KMS-11 (cell line): ENCODE results near the gene MAP3K8.

Experiments used
- H2AFZ ChIP-seq: fragments of 200-600 bp; sonication (generic); 2 replicates; pipeline ENCODE4 v1.6.1; 2016; ENCODE audit warnings: antibody characterized with exemption, mixed run types, low read depth
- H3K27ac ChIP-seq: fragments of 200-600 bp; sonication (generic); 2 replicates; pipeline ENCODE4 v1.6.1; 2016; ENCODE audit warnings: mild to moderate bottlenecking, mixed run types
- H3K27me3 ChIP-seq: fragments of 200-600 bp; sonication (generic); 2 replicates; pipeline ENCODE4 v1.6.1; 2017; ENCODE audit warnings: mild to moderate bottlenecking, low read depth, mixed run types, moderate library complexity; ENCODE audit not compliant: insufficient read depth
- H3K36me3 ChIP-seq: fragments of 200-600 bp; sonication (generic); 2 replicates; pipeline ENCODE4 v1.6.1; 2017; ENCODE audit warnings: mild to moderate bottlenecking, mixed run types; ENCODE audit not compliant: insufficient read depth
- H3K4me1 ChIP-seq: fragments of 200-600 bp; sonication (generic); 2 replicates; pipeline ENCODE4 v1.6.1; 2016; ENCODE audit warnings: mild to moderate bottlenecking, low read depth, mixed run types; ENCODE audit not compliant: poor library complexity, severe bottlenecking
- H3K4me2 ChIP-seq: fragments of 200-600 bp; sonication (generic); 2 replicates; pipeline ENCODE4 v1.7.0; 2016; ENCODE audit warnings: mild to moderate bottlenecking, mixed run types
- H3K4me3 ChIP-seq: fragments of 200-600 bp; sonication (generic); IDR thresholded peaks from 2 replicates; pipeline ENCODE4 v1.6.1; 2017; ENCODE audit warnings: low read depth, low read length, mixed read lengths; ENCODE audit not compliant: insufficient read depth
- H3K79me2 ChIP-seq: fragments of 200-600 bp; sonication (generic); 2 replicates; pipeline ENCODE4 v1.6.1; 2016; ENCODE audit warnings: low read depth, mixed run types; ENCODE audit not compliant: insufficient read depth
- H3K9ac ChIP-seq: fragments of 200-600 bp; sonication (generic); 2 replicates; pipeline ENCODE4 v1.6.1; 2016; ENCODE audit warnings: mild to moderate bottlenecking, mixed run types
- H4K20me1 ChIP-seq: fragments of 200-600 bp; sonication (generic); 2 replicates; pipeline ENCODE4 v1.6.1; 2016; ENCODE audit warnings: mild to moderate bottlenecking, mixed run types; ENCODE audit not compliant: insufficient read depth
- CTCF ChIP-seq: fragments of 200-600 bp; sonication (generic); conservative IDR thresholded peaks from 2 replicates; pipeline ENCODE4 v1.6.1; 2017; ENCODE audit warnings: low read depth, mild to moderate bottlenecking, antibody characterized with exemption, low read length, moderate library complexity, mixed read lengths

Gene MAP3K8

GRCh38 chr10:30491916-30492515, 58.0 kb downstream of the MAP3K8 start:
- Histone ChIP-seq H4K20me1 (no peaks in the 10 kb centered on the region), H3K4me3 (no peak overlapping the region), H3K4me2 (no peak overlapping the region), H3K36me3 (no peaks in the 10 kb centered on the region), H3K27me3 (no peaks in the 10 kb centered on the region), H3K79me2 (no peaks in the 10 kb centered on the region), H3K9ac (no peak overlapping the region), H3K4me1 (no peaks in the 10 kb centered on the region), H3K27ac (no peak overlapping the region), H2AFZ (no peak overlapping the region)
- no peak for TF ChIP-seq CTCF

GRCh38 chr10:30493609-30494530, 59.9 kb downstream of the MAP3K8 start:
- H3K27ac ChIP-seq: no peak overlapping the region
- no peak overlapping the region for H2AFZ ChIP-seq
- no peak overlapping the region for H3K4me2 ChIP-seq
- H3K9ac ChIP-seq: no peak overlapping the region
- no peaks in the 10 kb centered on the region for H4K20me1 ChIP-seq
- no peak overlapping the region for H3K4me3 ChIP-seq
- H3K27me3 ChIP-seq: no peaks in the 10 kb centered on the region
- H3K4me1 ChIP-seq: no peaks in the 10 kb centered on the region
- TF ChIP-seq CTCF: no peak
- no peaks in the 10 kb centered on the region for H3K79me2 ChIP-seq
- no peaks in the 10 kb centered on the region for H3K36me3 ChIP-seq

GRCh38 chr10:30494558-30494957, 60.6 kb downstream of the MAP3K8 start:
- Histone ChIP-seq H2AFZ (no peak overlapping the region), H3K27me3 (no peaks in the 10 kb centered on the region), H3K36me3 (no peaks in the 10 kb centered on the region), H3K4me3 (no peak overlapping the region), H3K9ac (no peak overlapping the region), H3K27ac (no peak overlapping the region), H4K20me1 (no peaks in the 10 kb centered on the region), H3K4me2 (no peak overlapping the region), H3K4me1 (no peaks in the 10 kb centered on the region), H3K79me2 (no peaks in the 10 kb centered on the region)
- no peak for TF ChIP-seq CTCF

- H3K79me2 ChIP-seq: no peaks in the 10 kb centered on the region
- no peak overlapping the region for H3K27ac ChIP-seq
- no peak overlapping the region for H2AFZ ChIP-seq
- no peak overlapping the region for H3K4me2 ChIP-seq
- TF ChIP-seq CTCF: no peak
- H3K27me3 ChIP-seq: no peaks in the 10 kb centered on the region
- H4K20me1 ChIP-seq: no peaks in the 10 kb centered on the region
- H3K4me1 ChIP-seq: no peaks in the 10 kb centered on the region
- no peaks in the 10 kb centered on the region for H3K36me3 ChIP-seq
- H3K4me3 ChIP-seq: no peak overlapping the region
- no peak overlapping the region for H3K9ac ChIP-seq
These were observed 61.7 kb downstream of the MAP3K8 start for GRCh38 chr10:30495687-30496086.
